NCI-H1092 treated with DMSO at 0.1 percent for 48 hours (cell line): ENCODE results near the gene MYNN.
"Not testable (repeated sequence)": the region's sequence is repeated elsewhere in the genome, so short reads cannot be mapped to it uniquely, and the experiment has no call there.

Experiments
- DNase-seq: peaks from one replicate; lab custom pipeline; 2025; lab: John Stamatoyannopoulos, UW

The MYNN gene

DNA sequence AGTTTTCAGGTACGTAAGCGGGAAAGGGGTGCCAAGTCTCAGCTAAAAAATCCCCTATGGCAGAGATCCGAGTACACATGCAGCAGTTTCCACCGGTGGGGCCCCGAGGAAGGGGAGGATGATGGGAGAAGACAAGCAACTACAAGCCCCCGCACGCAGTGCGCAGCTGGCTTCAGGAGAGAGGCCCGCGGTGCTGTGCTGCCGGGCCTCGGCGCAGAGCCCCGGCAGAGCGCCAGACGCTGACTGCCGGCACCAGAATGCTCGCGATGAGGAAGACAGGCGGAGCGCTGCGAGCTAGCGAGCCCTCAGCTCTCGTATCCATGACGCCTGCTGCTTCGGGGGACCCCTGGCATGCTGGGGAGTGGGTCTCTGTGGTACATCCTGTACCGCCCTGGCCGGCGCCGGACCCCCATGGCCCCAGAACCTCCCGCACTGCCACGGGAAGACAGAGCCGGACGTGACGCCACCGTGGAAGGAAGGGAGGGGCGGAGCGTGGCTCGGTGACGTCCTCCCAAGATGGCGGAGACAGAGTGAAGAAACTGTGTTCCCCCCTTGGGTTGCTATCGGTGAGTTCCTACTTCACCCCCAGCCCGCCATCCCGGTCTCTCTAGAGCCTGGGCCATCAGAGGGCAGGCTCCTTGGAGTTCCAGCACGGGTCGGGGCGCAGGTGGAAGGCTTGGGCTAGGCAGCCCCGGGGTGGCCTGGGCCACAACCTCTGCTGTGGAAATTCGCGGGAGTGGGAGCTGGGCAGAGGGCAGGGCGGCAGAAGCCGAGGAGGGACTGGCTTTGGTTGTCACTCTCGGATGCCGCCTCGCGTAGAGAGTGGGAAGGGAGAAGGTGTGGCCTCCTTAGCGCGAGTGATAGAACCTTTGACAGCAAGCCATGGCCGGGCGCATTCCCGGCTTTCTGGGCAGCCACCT lies at the start of gene MYNN:
TSS of gene MYNN (plus strand) at position 500 of the 920 bp plus-strand sequence. CDS start 900 bp downstream, outside the sequence.
- DNase-seq, result peak; percentile 90

DNA sequence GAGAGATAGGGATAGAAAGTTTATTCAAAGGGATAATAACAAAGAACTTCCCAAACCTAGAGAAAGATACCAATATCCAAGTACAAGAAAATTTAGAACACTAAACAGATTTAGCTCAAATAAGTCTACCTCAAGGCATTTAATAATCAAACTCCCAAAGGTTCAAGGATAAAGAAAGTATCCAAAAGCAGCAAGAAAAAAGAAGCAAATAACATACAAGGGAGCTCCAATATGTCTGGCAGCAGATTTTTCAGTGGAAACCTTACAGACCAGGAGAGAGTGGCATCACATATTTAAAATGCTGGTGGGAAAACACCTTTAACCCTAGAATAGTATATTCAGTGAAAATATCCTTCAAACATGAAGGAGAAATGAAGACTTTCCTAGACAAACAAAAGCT lies 41.3 kb upstream of the MYNN start:
- DNase-seq, result not testable (repeated sequence)

DNA sequence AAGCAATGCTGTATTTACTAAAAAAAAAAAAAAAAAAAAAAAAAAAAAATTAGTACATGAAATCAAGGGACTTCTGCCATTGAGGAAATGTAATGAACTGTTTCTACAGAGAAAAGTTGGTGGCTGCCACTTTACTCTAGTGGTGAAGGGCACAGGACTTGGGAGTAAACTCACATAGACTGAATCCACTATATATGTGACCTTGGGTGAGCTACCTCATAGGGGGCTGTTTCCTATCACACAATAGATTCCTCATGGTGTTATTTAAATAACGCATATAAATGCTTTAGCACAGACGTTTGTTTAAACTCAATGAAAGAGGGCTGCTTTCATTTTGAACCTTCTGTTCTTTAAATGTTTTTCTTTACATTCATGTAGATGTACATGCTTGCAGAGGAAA lies 34.1 kb upstream of the MYNN start:
- no peak for DNase-seq

DNA sequence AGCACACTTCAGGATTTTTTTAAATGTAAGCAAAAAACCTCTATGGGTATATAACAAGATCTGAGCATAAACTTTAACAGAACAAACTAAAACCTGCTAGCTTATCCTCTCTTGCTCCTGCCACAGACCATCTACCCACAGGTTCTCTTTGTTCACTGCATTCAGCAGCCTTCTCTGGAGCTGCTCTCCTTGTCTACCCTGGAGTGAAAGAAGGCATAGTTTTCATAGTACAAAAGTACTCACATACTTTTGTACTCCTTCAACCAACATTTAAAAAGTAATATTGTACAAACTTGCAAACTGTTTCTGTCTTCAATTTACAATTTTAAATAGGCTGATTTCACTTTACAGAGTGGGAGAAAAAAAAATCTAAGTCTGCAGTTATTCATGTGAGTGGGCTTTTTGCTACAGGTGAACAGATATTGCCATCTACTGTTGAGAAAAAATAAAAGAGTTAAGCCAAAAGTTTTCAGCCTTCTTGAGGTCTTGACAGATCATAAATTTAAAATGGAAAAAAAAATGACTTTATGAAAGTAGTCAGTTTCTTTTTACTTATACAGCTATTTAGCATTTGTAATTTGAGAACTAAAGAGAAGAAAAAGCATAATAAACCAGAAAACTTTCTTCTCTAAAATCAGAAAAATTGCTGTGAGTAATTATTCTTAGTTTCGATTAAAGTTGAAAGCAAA lies 28.7 kb upstream of the MYNN start:
- peak; percentile 27 for DNase-seq

DNA sequence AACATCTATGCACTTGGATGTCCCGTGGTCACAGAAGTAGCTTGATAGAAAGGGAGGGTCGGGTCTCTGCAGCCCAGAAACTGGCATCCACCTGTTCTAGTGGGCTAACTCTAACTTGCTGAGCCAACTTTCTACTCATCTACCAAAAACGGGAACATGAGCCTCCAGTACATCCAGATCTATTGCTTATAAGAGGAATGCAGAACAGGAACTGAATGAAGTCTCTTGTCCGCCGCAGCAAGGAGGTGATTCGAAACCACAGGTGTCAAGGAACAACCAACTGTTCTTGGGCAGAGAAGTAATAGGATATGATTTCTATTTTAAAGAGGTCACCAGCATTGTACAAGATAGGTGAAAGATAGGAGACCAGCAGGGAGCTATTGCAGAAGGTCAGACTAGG lies 26.3 kb upstream of the MYNN start:
- no peak for DNase-seq

DNA sequence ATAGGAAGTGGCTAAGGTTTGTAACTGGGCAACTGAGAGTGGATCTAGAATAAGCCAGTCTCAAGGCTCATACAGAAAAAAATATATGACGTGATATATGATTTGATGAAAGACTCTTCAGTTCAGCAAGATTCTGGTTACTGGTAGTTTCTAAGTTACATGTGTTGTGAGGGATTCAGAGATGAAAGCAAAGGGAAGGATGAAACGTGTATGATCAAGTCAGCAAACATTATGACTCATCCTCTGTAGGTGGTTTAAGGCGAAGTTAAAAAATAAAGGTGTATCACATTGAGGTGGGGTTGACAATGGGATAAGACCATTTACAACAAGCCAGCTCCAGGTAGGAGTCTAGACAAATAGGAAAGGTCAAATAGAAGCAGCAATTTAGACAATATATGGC lies 24.5 kb upstream of the MYNN start:
- no peak for DNase-seq

DNA sequence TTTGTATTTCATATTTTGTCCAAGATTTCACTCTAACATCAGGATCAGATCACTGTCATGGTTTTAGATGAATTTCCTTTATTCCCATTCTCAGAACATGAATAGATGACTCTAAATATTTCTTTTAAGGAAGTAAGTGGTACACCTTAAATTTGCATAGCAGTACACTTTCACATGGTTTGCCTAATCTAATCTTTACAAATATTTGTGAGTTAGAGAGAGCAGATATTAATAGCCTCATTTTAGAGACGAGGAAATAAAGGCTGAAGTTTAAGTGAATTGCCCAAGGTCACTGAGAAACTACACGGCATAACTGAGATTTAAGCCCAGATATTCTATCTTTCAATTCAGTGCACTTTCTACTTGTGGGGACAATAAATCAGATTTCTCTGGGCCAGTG lies 22.5 kb upstream of the MYNN start:
- no peak for DNase-seq

DNA sequence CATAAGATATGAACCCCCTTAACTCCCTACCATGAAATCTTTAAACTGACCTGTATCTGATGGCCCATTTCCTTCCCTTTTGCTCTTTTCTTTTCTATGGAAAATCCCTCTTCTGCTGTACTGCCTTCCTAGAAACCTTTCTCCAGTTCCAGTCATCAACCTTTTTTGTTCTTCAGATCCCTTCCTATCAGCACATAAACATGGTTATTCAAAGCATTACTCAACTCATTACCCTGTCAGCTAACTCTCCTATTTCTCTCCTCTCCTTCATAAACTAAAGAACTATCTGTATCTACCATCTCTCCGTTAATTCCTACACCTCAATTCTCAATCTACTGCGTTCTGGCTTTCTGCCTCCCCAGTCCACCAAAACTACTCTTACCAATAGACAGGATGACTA lies 21.3 kb upstream of the MYNN start:
- DNase-seq, result no peak

DNA sequence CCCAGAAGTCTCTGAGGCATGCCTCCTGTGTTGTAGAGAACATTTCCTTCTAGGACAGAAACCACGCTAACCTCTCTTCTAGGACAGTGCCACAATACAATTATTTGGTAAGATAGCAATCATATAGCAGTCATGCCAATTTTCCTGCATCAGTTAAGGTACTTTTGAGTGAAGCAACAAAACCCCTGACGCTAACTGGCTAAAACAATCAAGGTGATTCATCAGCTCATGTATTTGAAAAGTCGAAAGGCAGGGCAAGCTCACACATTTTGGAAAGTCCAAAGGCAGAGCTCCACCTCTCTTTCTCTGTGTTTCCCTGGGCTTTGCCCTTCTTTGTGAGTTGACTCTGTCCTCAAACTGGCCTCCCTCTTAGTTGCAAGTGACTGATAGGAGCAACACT lies 18.5 kb upstream of the MYNN start:
- DNase-seq, result no peak

DNA sequence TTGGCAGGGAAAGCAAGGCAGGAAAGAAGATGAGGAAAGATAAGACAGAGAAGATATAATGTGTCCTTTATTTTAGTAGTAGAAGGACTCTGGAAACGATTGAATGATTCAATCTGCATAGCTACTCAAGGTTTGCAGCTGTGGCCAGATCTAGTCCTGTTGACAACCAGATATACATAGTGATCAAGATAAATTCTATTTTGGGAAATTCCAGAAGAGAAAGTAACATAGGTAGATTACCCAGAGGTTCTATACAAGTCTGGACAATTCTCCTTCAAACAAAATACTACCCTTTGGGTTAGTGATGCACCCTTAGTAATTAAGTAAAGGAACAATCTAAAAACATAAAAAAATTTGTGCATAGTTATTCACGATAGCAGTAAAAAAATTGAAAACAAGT lies 17.7 kb upstream of the MYNN start:
- no peak for DNase-seq

DNA sequence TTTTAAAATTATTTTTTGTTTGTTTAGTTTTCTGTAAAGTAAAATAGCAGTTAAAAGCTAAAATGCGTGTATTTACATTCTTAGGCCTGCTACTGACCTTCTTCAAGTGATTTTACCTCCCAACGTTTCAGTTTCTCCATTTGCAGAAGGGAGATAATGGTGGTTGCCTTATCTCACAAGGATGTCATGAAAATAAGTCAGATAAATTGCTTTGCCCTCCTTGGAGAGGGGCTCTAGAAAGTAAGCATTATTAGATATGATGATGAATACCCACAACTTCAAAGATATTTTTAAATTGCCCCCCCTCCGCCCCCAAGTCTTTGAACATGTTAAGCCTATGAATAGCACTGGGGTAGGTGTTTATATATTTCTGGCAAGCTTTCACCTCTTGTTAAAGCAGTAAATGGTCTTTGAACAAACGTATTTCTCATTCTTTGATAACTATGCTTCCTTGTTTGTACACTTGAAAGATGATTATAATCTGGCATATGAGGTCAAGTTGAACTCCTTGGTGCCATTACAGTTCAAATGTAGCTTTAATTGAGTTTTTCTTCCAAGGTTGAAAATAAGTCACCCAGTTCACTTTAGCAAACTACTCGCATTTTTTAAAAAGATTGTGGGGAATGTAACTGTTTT lies 14.7 kb upstream of the MYNN start:
- no peak for DNase-seq

DNA sequence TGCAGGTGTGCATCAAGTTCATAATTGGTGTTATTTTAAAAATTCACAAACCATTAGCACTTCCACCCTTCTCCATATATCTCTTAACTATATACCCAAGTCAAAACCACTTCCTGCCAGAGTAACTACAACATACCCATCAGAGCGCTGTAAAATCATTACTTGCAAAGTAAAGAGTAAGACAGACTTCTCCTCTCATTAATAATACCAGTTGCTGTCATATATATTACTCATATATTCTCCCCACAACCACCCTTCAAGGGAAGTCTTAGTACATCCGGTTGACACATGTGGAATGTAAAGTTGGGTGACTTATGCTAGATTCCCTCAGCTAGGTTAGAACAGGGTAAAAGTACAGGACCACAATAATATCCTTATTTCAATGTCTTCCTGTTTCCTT lies 13.9 kb upstream of the MYNN start:
- DNase-seq, result no peak

DNA sequence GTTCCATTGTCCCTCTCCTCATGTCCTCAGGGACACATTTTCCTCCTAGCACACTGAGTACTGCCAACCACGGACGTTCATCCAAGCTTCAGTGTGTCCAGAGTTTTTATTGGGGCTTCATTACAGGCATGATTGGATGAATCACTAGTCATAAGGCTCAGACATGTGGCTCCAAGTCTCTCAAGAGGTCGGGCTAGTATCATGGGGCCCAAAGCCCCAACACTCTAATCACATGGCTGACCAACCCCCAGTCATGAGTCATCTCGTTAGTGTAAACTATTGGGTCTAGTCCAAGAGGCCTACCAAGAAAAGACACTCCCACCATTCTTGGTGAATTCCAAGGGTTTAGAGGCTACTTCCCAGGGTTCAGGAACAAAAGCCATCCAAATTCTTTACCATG lies 12.7 kb upstream of the MYNN start:
- no peak for DNase-seq

DNA sequence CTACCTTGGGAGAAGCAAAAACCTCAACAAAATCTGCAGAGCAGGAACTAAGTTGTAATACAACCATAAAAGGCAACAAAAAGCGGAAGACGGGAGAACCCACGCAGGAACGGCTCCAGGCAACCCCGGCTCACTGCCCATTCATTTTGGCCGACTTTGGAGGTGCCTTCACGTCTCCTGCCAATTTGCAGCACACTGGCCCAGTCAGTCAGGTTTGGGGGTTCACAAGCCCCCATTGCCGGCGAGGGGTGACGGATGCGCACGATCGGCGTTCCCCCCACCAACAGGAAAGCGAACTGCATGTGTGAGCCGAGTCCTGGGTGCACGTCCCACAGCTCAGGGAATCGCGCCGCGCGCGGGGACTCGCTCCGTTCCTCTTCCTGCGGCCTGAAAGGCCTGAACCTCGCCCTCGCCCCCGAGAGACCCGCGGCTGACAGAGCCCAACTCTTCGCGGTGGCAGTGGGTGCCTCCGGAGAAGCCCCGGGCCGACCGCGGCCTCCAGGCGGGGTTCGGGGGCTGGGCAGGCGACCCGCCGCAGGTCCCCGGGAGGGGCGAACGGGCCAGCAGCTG lies 8.8 kb upstream of the MYNN start:
- DNase-seq, result peak; percentile 62

DNA sequence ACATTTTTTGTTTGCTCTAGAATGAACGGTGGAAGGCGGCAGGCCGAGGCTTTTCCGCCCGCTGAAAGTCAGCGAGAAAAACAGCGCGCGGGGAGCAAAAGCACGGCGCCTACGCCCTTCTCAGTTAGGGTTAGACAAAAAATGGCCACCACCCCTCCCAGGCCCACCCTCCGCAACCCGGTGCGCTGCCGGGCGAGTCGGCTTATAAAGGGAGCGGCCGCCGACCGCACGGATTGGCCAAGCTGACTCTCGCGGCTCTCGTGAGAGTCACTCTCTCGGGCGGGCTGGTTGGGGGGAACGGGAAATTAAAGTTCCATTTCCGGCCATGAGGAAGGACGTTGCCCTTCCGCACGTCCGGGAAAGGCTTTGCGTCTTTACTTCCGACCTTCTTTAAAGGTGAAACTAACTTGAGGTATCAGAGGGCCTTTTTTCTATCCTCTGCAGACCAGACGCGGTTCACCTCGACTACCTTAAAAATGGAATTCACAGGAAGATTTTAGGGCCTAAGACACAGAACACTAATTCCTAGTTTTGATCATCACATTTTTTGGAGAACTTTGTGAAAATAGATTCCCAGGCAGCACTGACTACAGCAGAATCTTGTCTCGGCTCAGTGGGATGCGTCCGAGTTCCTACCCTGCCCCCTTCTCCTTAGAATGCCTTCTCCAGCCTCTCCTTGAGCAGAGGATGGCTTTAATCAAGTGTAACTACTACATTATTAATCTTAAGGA lies 8.1 kb upstream of the MYNN start, which contains the start of gene TERC:
TSS of gene TERC (minus strand) at position 179 of the 731 bp plus-strand sequence.
- DNase-seq, result peak; percentile 87

DNA sequence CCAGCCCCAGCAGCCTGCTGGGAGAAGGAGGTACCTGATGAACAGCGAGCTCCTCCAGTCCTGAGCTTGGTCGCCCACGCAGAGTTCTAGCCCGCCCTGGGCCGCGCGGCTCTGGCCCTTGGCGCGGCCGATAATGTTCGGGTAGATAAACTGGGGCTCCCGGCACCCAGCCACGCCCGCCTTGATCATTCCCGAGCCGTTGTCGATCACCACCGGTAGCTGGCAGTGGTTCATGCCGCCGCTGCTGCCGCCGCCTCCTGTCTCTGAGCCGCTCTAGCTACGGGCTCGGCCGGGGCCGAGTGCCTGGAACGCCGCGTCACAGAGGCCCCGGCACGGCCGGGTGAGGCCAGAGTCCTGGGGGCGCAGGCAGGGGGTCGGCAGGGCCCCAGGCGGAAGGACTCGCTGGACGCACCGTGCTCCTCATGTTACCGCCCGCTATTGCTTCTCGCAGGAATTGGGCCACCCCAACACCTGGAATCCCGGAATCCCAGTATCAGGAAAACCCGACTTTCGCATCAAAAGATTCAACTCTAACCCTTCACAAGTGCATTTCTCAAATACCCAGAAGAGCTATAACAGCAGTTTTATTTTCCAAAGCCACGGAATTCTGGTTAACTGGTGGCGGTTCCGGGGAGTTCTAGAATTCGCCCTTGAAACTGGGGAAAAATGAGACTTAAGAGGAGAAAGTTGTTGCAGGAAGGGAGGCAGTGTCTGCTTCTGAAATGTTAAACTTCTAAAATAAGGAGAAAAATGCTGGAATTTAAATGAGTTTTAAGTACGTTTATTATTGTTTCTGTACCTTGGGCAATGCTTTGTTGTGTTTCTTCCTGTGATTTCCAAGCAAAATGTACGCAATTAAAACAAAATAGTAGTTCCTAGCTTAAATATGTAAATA lies 3.7 kb upstream of the MYNN start, which contains the start of gene ACTRT3:
TSS of gene ACTRT3 (minus strand) at position 275 of the 895 bp plus-strand sequence. CDS start at position 234, 41 bp downstream.
- peak; percentile 52 for DNase-seq

DNA sequence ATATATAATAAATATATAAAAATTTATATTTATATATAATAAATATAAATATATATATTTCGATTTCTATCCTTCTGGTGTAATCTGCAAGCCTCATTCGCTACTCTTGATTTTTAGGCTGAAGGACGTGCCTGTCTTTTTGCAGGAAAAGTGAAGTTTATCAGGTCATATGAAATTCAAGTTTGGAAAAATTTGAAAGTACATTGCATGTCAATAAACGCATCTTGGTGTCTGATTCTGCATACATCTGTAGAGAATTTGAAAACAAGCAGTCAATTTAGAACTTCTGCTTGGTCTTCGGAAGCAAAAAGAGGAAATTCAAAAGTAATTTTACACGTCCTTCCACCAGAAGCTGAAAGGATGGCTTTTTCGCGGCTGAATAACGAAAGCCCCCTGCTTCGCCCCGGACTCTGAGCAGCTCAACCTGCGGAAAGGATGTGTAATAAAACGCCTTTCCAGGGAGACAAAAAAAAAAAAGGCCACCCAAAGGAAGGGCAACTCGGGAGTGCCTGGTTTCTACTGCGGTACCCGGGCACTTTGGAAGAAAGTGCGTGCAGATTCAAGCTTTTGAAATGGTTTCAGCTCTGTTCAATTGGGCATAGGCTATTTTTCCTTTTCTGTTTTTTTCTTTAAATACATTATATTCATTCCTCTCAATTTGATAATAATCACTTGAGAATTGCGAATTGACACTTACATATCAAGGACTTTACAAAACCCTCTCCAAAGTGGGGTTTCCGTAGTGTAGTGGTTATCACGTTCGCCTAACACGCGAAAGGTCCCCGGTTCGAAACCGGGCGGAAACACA lies 1.5 kb upstream of the MYNN start:
- peak; percentile 90 for DNase-seq

DNA sequence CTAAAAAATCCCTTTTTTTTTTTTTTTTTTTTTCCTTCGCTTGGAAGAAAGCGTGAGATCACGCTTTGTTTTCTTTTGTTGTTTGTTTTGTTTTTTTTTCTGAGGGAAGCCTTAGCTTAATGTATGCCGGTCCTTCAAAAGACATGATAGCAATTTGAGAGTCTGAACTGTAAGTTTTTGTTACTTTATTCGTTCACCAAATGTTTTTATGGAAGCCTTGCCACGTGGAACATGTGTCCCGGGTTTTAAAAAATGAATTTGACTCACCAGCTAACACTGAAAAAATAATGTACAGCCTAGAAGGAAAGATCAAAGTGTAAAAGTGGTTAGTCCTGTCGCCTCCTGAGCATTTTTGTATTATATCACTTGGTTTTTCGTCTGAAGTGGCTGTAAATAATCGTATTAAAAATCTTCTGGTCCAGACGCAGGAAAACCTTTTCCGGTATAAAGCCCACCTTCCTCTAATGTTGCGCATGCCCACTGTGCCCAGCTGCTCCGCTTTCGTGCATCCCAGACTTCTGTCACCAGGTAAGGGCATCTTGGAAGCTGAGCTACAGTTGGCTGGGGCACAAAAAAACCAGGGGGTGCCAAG lies 795 bp upstream of the MYNN start:
- peak; percentile 94 for DNase-seq

DNA sequence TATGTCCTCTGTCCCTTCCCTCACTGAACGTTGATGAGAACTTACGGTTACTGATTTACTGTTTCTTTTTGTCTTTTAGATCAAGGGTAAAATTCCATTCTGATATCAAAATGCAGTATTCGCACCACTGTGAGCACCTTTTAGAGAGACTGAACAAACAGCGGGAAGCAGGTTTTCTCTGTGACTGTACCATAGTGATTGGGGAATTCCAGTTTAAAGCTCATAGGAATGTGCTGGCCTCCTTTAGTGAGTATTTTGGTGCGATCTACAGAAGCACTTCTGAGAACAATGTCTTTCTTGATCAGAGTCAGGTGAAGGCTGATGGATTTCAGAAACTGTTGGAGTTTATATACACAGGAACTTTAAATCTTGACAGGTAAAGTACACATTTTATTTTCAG lies 990 bp downstream of the MYNN start:
- no peak for DNase-seq
